HCT116 (cell line): ENCODE measurements around the gene DCAF6.

Experiments used
- CBX3 ChIP-seq: IDR thresholded peaks from 2 replicates; pipeline ENCODE4 v1.6.1; 2012; ENCODE audit warnings: low read depth
- CEBPB ChIP-seq: IDR thresholded peaks from 2 replicates; pipeline ENCODE4 v1.6.1; 2012; ENCODE audit warnings: low read depth
- CTCF ChIP-seq, 3 experiments: fragments of 200-600 bp in 1 of 3; sonication (generic) in 1 of 3; IDR thresholded peaks in 2 of 3; conservative IDR thresholded peaks in 1 of 3; 2 replicates each; pipeline ENCODE4 v1.5.1; 2012 to 2017; ENCODE audit warnings: low read depth in 2 of 3, low read length in 2 of 3, antibody characterized with exemption in 1 of 3, borderline replicate concordance in 1 of 3, control low read depth in 1 of 3, mild to moderate bottlenecking in 1 of 3, mixed read lengths in 1 of 3, mixed run types in 1 of 3, moderate library complexity in 1 of 3; ENCODE audit not compliant: insufficient read depth in 1 of 3
- ELF1 ChIP-seq: IDR thresholded peaks from 2 replicates; pipeline ENCODE4 v1.6.1; 2012; ENCODE audit warnings: low read depth, borderline replicate concordance
- EZH2 ChIP-seq: fragments of 200-600 bp; sonication (generic); IDR thresholded peaks from 2 replicates; pipeline ENCODE4 v1.6.1; 2017; ENCODE audit warnings: antibody characterized with exemption, mixed run types
- EZH2phosphoT487 ChIP-seq: fragments of 200-600 bp; IDR thresholded peaks from 2 replicates; pipeline ENCODE4 v1.6.1; 2018; ENCODE audit warnings: antibody characterized with exemption, borderline replicate concordance
- POLR2A ChIP-seq: IDR thresholded peaks from 2 replicates; pipeline ENCODE4 v1.7.0; 2011; ENCODE audit warnings: borderline replicate concordance; ENCODE audit not compliant: insufficient read depth, insufficient read length; ENCODE audit errors: extremely low read depth
- POLR2AphosphoS5 ChIP-seq: IDR thresholded peaks from 2 replicates; pipeline ENCODE4 v1.6.1; 2011; ENCODE audit warnings: mild to moderate bottlenecking, low read depth, low read length, moderate library complexity
- RAD21 ChIP-seq: IDR thresholded peaks from 2 replicates; pipeline ENCODE4 v1.6.1; 2012; ENCODE audit warnings: low read depth, mild to moderate bottlenecking
- REST ChIP-seq: IDR thresholded peaks from 2 replicates; pipeline ENCODE4 v1.6.1; 2012; ENCODE audit warnings: low read depth
- SIN3A ChIP-seq: IDR thresholded peaks from 2 replicates; pipeline ENCODE4 v1.6.1; 2012; ENCODE audit warnings: low read depth
- YY1 ChIP-seq: IDR thresholded peaks from 2 replicates; pipeline ENCODE4 v1.6.1; 2011; ENCODE audit warnings: low read length, low read depth, moderate library complexity, mild to moderate bottlenecking; ENCODE audit not compliant: insufficient replicate concordance; ENCODE audit errors: extremely low read depth
- ZNF274 ChIP-seq: fragments of 200-500 bp; sonication (Bioruptor generic); IDR thresholded peaks from 2 replicates; pipeline ENCODE4 v1.6.1; 2014; ENCODE audit warnings: mild to moderate bottlenecking, low read depth, low read length, inconsistent platforms

- TF ChIP-seq EZH2 (no peak), CTCF (IDR thresholded peaks at IDR 0.05 in 2 of 3, conservative IDR thresholded peaks at IDR 0.05 in 1 of 3; ENCODE audit: borderline replicate concordance in 1 of 3, insufficient read depth in 1 of 3, low read depth in 2 of 3, low read length in 2 of 3) (no peak), ELF1 (no peak), POLR2A (no peak), SIN3A (no peak), EZH2phosphoT487 (no peak), POLR2AphosphoS5 (no peak), YY1 (no peak), RAD21 (no peak), REST (no peak), CBX3 (no peak), CEBPB (no peak), ZNF274 (no peak)
Observed at GRCh38 chr1:167974698-167975097, 38.2 kb downstream of the DCAF6 start.
